KMS-11 (cell line): Measurements from ENCODE around the gene CNNM2.

ENCODE experiments used
- H2AFZ ChIP-seq: fragments of 200-600 bp; sonication (generic); 2 replicates; pipeline ENCODE4 v1.6.1; 2016; ENCODE audit warnings: antibody characterized with exemption, mixed run types, low read depth
- H3K27ac ChIP-seq: fragments of 200-600 bp; sonication (generic); 2 replicates; pipeline ENCODE4 v1.6.1; 2016; ENCODE audit warnings: mild to moderate bottlenecking, mixed run types
- H3K27me3 ChIP-seq: fragments of 200-600 bp; sonication (generic); 2 replicates; pipeline ENCODE4 v1.6.1; 2017; ENCODE audit warnings: mild to moderate bottlenecking, low read depth, mixed run types, moderate library complexity; ENCODE audit not compliant: insufficient read depth
- H3K36me3 ChIP-seq: fragments of 200-600 bp; sonication (generic); 2 replicates; pipeline ENCODE4 v1.6.1; 2017; ENCODE audit warnings: mild to moderate bottlenecking, mixed run types; ENCODE audit not compliant: insufficient read depth
- H3K4me1 ChIP-seq: fragments of 200-600 bp; sonication (generic); 2 replicates; pipeline ENCODE4 v1.6.1; 2016; ENCODE audit warnings: mild to moderate bottlenecking, low read depth, mixed run types; ENCODE audit not compliant: poor library complexity, severe bottlenecking
- H3K4me2 ChIP-seq: fragments of 200-600 bp; sonication (generic); 2 replicates; pipeline ENCODE4 v1.7.0; 2016; ENCODE audit warnings: mild to moderate bottlenecking, mixed run types
- H3K4me3 ChIP-seq: fragments of 200-600 bp; sonication (generic); IDR thresholded peaks from 2 replicates; pipeline ENCODE4 v1.6.1; 2017; ENCODE audit warnings: low read depth, low read length, mixed read lengths; ENCODE audit not compliant: insufficient read depth
- H3K79me2 ChIP-seq: fragments of 200-600 bp; sonication (generic); 2 replicates; pipeline ENCODE4 v1.6.1; 2016; ENCODE audit warnings: low read depth, mixed run types; ENCODE audit not compliant: insufficient read depth
- H3K9ac ChIP-seq: fragments of 200-600 bp; sonication (generic); 2 replicates; pipeline ENCODE4 v1.6.1; 2016; ENCODE audit warnings: mild to moderate bottlenecking, mixed run types
- H4K20me1 ChIP-seq: fragments of 200-600 bp; sonication (generic); 2 replicates; pipeline ENCODE4 v1.6.1; 2016; ENCODE audit warnings: mild to moderate bottlenecking, mixed run types; ENCODE audit not compliant: insufficient read depth
- CTCF ChIP-seq: fragments of 200-600 bp; sonication (generic); conservative IDR thresholded peaks from 2 replicates; pipeline ENCODE4 v1.6.1; 2017; ENCODE audit warnings: low read depth, mild to moderate bottlenecking, antibody characterized with exemption, low read length, moderate library complexity, mixed read lengths

Gene CNNM2

GRCh38 chr10:103079946-103080345 lies 161.9 kb downstream of the CNNM2 start:
- H3K4me2 ChIP-seq = no peak overlapping the region
- H3K27ac ChIP-seq = no peak overlapping the region
- H3K36me3 ChIP-seq = no peaks in the 10 kb centered on the region
- H3K9ac ChIP-seq = no peak overlapping the region
- no peaks in the 10 kb centered on the region for H3K79me2 ChIP-seq
- no peak for TF ChIP-seq CTCF
- no peak overlapping the region for H3K4me3 ChIP-seq
- no peak overlapping the region for H2AFZ ChIP-seq
- H3K27me3 ChIP-seq = no peaks in the 10 kb centered on the region
- no peaks in the 10 kb centered on the region for H4K20me1 ChIP-seq
- no peaks in the 10 kb centered on the region for H3K4me1 ChIP-seq

GRCh38 chr10:103080891-103081581 lies 162.9 kb downstream of the CNNM2 start:
- Histone ChIP-seq H3K36me3 (no peaks in the 10 kb centered on the region), H3K27ac (no peak overlapping the region), H3K4me2 (no peak overlapping the region), H4K20me1 (no peaks in the 10 kb centered on the region), H2AFZ (no peak overlapping the region), H3K79me2 (no peaks in the 10 kb centered on the region), H3K9ac (no peak overlapping the region), H3K4me1 (no peaks in the 10 kb centered on the region), H3K4me3 (no peak overlapping the region), H3K27me3 (no peaks in the 10 kb centered on the region)
- no peak for TF ChIP-seq CTCF

DNA sequence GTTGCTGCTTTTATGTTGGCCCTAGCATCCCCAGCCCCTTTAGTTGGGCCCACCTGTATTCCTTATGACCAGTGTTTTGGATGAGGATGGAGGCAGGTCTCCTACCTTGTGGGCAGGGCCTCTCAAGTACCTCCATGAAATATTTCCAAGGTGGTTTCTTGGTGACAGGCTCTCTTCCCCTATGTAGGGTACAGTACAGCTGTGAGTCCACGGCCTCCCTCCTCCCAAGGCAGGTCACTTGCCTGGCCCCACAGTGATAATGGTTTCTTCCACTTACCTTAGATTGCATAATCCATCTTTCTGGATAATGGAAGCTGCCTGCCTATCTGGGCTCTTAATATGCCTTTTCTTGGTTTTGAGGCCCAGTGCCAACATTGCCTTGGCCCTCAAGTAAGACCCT lies 164.6 kb downstream of the CNNM2 start:
- Histone ChIP-seq H2AFZ (no peak overlapping the region), H3K79me2 (no peaks in the 10 kb centered on the region), H3K9ac (no peak overlapping the region), H4K20me1 (no peaks in the 10 kb centered on the region), H3K27me3 (no peaks in the 10 kb centered on the region), H3K4me2 (no peak overlapping the region), H3K27ac (no peak overlapping the region), H3K4me1 (no peaks in the 10 kb centered on the region), H3K4me3 (no peak overlapping the region), H3K36me3 (no peaks in the 10 kb centered on the region)
- no peak for TF ChIP-seq CTCF

GRCh38 chr10:103083266-103083976 lies 165.3 kb downstream of the CNNM2 start:
- Histone ChIP-seq H2AFZ (no peak overlapping the region), H3K4me3 (no peak overlapping the region), H3K36me3 (no peaks in the 10 kb centered on the region), H3K4me1 (no peaks in the 10 kb centered on the region), H3K27me3 (no peaks in the 10 kb centered on the region), H3K9ac (no peak overlapping the region), H3K27ac (no peak overlapping the region), H3K4me2 (no peak overlapping the region), H3K79me2 (no peaks in the 10 kb centered on the region), H4K20me1 (no peaks in the 10 kb centered on the region)
- TF ChIP-seq CTCF = no peak
